NCI-H510A treated with DMSO at 0.1 percent for 48 hours (cell line): ENCODE measurements around the gene NSDHL.
"Not testable (repeated sequence)": the region's sequence is repeated elsewhere in the genome, so short reads cannot be mapped to it uniquely, and the experiment has no call there.

Experiments
- DNase-seq: peaks from one replicate; lab custom pipeline; 2025; lab: John Stamatoyannopoulos, UW

The NSDHL gene

GRCh38 chrX:152895121-152895520 lies 64.3 kb downstream of the NSDHL start:
- DNase-seq, result no peak

GRCh38 chrX:152895724-152896420 lies 65.0 kb downstream of the NSDHL start:
- no peak for DNase-seq

DNA sequence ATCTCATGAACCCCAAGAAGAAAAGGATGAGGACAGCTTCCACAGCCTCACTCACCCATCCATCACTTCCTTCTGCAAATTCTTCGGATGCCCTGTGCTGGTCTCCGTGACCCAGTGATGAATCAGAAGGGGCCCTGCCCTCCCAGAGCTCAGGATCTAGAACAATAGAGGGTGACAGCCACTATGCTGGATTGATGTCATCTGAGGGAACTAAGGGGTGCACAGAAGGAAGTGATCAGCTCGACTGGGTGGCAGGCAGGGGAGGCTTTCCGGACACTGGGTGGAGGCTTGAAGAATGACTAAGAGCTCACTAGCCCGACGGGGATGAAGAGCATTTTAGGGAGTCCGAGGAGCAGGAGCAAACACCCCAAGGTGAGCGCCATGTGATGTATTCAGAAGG lies 65.6 kb downstream of the NSDHL start:
- no peak for DNase-seq

GRCh38 chrX:152897222-152898131 lies 66.6 kb downstream of the NSDHL start, which contains the start of gene ZNF185:
Gene ZNF185, plus strand, starts transcription at chrX:152898067. Its CDS starts 16,423 bp downstream, at chrX:152914490.
- DNase-seq, result peak; percentile 4

GRCh38 chrX:152898442-152898841 lies 67.6 kb downstream of the NSDHL start:
- DNase-seq, result no peak

- DNase-seq, result no peak
Observed at GRCh38 chrX:152899111-152899873, 68.4 kb downstream of the NSDHL start.

GRCh38 chrX:152899874-152900719 lies 69.2 kb downstream of the NSDHL start:
- no peak for DNase-seq

DNA sequence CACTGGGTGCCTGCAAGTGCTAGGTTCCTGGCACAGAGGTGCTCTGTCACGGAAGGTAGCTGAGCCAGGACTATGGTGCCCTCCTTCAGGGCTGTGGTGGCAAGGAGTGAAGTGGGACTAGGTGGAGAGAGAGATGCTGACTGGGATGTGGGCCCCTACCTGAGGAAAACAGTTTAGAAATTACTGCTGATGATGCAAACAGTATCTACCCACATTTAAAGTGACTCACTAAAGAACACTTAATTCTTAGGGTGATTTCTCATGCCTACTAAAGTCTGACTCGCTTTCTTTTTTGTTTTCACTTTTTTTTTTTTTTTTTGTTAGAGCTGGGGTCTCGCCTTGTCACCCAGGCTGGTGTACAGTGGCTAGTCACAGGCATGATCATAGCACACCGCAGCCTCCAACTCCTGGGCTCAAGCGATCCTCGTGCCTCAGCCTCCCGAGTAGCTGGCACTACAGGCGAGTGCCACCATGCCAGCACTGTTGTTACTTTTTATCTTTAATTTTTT lies 70.1 kb downstream of the NSDHL start:
- no peak for DNase-seq

GRCh38 chrX:152901816-152902501 lies 71.1 kb downstream of the NSDHL start:
- no peak for DNase-seq

- DNase-seq, result no peak
Observed at GRCh38 chrX:152902502-152902820, 71.6 kb downstream of the NSDHL start.

GRCh38 chrX:152903589-152903988 lies 72.7 kb downstream of the NSDHL start:
- DNase-seq, result no peak

- peak; percentile 23 for DNase-seq
Observed at GRCh38 chrX:152904151-152905080, 73.6 kb downstream of the NSDHL start.

- DNase-seq, result no peak
Observed at GRCh38 chrX:152905081-152905420, 74.2 kb downstream of the NSDHL start.

GRCh38 chrX:152907084-152907651 lies 76.3 kb downstream of the NSDHL start:
- DNase-seq, result peak; percentile 27

GRCh38 chrX:152908486-152908885 lies 77.6 kb downstream of the NSDHL start:
- no peak for DNase-seq

DNA sequence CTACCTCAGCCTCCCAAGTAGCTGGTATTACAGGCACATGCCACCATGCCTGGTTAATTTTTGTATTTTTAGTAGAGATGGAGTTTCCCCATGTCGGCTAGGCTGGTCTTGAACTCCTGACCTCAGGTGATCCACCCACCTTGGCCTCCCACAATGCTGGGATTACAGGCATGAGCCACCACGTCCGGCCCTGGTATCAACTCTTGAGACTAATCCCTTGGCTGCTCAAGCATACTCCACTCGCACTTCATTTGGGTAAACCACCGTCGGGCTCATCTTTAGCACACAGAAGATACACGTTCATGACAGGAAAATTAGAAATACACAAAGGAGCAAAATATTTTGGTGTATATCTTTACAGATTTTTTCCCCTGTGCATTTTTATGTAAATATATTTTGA lies 79.2 kb downstream of the NSDHL start:
- DNase-seq, result not testable (repeated sequence)

DNA sequence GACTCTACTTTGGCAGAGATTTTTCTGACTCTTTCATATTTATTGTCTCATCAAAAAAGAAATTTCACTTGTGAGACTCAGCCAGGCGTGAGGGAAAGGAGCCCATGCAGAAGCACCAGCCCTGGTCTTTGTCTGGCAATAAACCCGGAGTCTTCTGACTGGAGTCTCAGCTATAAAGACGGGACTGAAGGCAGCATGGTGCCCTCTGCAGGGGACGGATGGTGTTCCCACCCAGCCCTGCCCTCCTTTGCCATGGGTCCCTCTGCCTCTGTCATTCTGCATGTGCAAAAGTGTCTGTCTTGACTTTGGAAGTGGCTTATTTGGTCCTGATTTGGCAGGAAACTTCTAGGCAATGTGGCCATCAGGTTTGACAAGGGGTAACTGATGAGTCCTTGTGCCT lies 81.2 kb downstream of the NSDHL start:
- DNase-seq, result no peak

DNA sequence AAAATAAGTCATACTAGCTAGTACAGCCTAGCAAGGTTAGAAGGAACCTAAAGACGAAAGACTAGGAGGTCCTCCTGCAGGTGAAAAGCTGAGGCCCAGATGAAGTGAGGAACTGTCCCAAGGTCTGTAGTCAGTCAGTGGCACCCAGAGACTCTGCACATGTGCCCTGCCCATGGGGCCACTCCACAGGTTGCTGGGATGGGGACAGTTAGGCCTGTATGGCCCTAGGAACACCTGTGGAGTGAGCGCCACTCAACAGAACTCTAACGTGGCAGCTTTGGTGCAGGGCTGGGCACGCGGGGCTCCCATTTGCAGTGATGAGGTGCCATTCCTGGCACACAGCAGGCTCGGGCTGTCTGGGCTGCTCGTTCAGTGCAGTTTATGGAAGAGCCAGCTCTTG lies 81.8 kb downstream of the NSDHL start:
- no peak for DNase-seq

DNA sequence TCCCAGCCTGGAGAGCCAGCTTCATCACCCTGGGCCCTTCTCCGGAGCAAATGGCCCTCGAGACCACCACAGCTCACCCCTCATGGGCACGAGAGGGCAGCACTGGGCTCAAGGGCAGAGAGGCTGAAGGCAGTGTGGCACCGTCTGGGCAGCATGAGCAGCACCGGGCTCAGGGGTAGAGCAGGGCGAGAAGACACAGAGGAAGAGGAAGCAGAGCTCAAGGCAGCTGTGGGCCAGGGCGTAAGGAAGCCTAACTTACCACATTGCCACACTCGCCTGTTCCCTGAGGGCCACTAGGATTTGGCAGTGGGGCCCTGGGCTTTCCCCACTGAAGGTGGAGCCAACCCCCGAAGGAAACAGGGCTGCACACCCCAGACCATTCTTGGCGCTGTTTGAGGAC lies 82.5 kb downstream of the NSDHL start:
- DNase-seq, result no peak
